Measurements from ENCODE around the gene S100A14.

The S100A14 gene

DNA sequence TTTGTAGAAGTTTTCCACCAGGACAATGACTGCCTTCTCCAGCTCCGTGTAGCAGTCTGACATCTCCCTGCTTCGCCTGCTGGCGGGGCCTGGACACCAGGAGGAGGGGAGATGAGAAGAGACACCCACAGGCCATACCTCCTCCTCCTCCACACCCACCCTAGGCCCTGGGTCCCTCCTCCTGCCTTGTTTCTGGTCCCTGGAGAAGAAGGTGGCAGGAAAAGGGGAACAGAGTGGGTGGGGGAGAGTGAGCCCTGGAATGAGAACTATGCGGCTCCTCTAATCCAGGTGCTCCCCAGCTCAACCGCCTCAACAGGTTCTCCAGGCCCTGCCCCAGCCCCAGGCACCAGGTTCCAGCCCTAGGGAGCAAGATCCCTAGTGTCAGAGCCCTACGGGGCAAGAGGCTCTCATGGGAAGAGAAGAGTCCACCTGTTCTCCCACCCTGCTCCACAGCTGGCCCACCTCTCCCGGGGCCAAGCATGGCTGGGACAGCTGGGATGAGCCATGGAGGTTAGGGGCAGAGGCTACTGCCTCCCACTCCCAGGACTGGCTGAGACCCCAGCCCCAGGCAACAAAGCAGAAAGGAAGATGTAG lies 7.9 kb downstream of the S100A14 start:
- TF ChIP-seq, protein P1, sequence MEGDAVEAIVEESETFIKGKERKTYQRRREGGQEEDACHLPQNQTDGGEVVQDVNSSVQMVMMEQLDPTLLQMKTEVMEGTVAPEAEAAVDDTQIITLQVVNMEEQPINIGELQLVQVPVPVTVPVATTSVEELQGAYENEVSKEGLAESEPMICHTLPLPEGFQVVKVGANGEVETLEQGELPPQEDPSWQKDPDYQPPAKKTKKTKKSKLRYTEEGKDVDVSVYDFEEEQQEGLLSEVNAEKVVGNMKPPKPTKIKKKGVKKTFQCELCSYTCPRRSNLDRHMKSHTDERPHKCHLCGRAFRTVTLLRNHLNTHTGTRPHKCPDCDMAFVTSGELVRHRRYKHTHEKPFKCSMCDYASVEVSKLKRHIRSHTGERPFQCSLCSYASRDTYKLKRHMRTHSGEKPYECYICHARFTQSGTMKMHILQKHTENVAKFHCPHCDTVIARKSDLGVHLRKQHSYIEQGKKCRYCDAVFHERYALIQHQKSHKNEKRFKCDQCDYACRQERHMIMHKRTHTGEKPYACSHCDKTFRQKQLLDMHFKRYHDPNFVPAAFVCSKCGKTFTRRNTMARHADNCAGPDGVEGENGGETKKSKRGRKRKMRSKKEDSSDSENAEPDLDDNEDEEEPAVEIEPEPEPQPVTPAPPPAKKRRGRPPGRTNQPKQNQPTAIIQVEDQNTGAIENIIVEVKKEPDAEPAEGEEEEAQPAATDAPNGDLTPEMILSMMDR (IDR thresholded peaks at IDR 0.05): no peak

- TF ChIP-seq, protein P1 (IDR thresholded peaks at IDR 0.05): no peak
Observed at GRCh38 chr1:153607381-153607780, 8.7 kb downstream of the S100A14 start.

- TF ChIP-seq, protein P1 (IDR thresholded peaks at IDR 0.05): no peak
Observed at GRCh38 chr1:153606194-153606593, 9.9 kb downstream of the S100A14 start.

- TF ChIP-seq, protein P1 (IDR thresholded peaks at IDR 0.05): no peak
Observed at GRCh38 chr1:153602749-153603148, 13.4 kb downstream of the S100A14 start.

DNA sequence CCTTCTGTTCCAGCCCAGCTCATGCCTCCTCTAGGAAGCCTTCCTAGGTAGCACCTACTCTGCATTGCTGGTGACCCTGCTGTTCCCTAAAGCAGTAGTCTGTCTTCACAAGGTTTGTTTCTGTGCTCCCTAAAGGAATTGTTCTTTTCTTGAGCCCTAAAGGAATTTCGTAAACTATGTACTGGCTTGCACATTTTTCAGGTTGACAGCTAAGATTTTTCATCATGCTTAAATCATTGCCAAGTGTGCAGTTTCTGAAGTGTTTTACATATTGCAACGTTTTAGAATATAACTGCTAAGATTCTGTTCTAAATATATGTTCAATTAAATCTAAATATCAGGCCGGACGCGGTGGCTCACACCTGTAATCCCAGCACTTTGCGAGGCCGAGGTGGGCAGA lies 16.3 kb downstream of the S100A14 start:
- TF ChIP-seq, protein P1 (IDR thresholded peaks at IDR 0.05): no peak

DNA sequence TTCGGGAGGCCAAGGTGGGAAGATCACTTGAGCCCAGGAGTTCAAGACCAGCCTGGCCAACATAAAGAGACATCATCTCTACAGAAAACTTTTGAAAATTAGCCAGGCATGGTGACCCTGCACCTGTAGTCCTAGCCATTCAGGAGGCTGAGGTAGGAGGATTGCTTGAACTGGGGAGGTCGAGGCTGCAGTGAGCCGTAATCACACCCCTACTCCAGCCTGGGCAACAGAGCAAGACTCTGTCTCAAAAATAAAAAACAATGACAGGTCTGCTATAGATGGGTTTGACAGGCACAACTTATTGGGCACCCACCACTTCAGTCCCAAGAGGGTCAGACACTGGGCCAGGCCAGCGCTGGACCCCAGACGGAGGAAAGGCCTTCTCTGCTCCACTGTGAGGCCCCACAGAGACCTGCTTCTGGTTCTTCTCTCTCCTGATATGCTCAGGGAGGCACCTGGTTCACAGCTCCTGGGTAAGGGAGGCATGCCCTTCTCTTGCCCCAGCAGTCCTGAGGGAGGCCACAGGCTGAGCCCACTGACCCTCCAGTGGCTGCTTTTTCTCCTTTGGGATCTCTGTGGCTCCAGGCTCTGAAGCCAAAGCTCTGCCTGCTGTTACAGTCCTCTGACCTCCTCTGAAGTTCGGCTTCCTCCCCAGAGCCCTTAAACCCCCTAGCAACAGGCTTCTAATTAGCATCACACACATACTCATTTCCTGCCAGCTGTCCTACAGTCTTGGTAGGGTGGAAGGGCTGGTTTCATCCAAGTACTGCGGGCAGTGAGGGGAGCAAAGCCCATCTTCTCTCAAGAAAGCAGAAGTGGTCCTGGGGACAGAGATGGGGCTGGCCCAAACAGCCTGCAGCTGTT lies 17.6 kb downstream of the S100A14 start:
- TF ChIP-seq, protein P1 (IDR thresholded peaks at IDR 0.05): no peak

DNA sequence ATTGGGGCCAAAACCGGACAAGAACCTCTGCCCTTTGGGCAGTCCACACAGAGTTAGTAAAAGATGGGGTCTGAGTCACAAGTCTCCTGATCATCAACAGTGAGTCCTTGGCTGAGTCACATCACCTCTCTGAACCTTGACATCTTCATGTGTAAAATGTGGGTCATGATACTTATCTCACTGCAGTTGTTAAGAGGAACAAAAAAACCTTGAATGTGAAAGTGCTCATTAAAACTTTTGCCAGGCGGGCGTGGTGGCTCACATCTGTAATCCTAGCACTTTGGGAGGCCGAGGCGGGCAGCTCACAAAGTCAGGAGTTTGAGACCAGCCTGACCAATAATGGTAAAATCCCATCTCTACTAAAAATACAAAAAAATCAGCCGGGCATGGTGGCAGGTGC lies 18.9 kb downstream of the S100A14 start:
- TF ChIP-seq, protein P1 (IDR thresholded peaks at IDR 0.05): no peak
